HTR-8/SVneo (cell line): Measurements from ENCODE around the gene PSMD6.

Source experiments
- DNase-seq: peaks from one replicate; pipeline ENCODE4 v3.0.0; 2011; ENCODE audit warnings: low spot score, mixed read lengths; ENCODE audit not compliant: insufficient read length
- FAIRE-seq: peaks from 2 replicates; lab custom pipeline; 2011; peaks lifted over from hg19 to GRCh38; lab: Jason Lieb, UNC

PSMD6 gene

GRCh38 chr3:64023187-64023860, at the start of gene PSMD6:
Gene PSMD6, minus strand, starts transcription at chr3:64023494. Its CDS starts 75 bp downstream, at chr3:64023419.
- peak; percentile 85 for DNase-seq
- FAIRE-seq = peak; percentile 89

- no peak for DNase-seq
- FAIRE-seq = no peak
These were observed 48.8 kb upstream of the PSMD6 start for GRCh38 chr3:64072126-64072525.

DNA sequence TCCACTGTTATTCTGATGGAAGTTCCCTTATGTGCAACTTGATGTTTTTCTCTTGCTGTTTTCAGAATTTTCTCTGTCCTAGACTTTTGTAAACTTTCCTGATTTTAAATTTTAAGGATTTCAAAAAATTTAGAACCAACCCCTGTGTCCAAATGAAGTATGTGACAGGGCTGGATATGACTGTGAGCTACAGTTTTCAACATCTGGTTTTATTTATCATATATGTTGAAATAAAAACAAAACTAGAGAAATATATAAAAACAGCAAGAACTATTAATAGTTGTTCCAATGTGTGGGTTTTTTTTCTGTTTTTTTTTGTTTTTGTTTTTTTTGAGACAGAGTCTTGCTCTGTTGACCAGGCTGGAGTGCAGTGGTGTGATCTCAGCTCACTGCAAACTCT, 47.4 kb upstream of the PSMD6 start:
- FAIRE-seq = no peak
- DNase-seq = no peak

DNA sequence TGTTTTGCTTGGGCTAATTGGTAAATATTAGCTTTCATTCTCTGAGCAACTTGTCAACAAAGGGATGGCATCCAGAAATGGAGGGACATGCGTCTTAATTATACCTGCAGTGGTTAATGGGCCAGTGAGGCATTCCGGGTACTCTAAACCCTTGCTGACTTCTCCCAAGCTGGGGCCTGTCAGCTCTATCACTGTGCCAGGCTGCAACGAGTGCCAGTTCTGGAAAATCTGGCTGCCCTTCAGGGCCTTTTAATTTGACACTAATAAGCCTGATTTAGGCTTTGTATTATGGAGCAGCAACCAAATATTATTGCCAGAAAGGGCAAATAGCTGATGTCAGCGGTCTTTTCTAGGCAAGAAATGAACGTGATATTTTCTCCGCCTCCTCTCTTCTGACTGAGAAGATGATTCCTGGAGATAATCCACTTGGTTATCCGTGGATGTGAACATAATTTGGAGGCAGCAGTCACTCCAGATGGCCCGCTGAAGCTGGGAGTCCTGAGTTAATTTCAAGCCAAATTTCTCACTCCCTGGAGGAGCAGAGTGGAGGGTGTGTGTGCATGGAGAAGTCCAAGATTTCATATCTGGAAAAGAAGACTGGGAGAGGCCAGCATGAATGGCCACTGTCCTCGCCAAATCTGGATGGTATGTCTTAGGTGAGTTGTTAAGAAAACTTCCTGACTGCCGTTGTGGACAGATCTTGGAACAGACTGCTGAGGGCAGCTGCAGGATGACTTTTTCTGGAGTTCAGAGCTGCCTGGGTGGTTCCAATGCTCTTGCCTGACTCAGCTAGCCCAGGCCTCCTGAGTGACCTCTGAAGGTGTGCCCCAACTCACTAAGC, 44.4 kb upstream of the PSMD6 start:
- DNase-seq = no peak
- no peak for FAIRE-seq

GRCh38 chr3:64064804-64065203, 41.5 kb upstream of the PSMD6 start:
- DNase-seq = no peak
- FAIRE-seq = no peak

- no peak for FAIRE-seq
- no peak for DNase-seq
These were observed 40.7 kb upstream of the PSMD6 start for GRCh38 chr3:64063983-64064438.

DNA sequence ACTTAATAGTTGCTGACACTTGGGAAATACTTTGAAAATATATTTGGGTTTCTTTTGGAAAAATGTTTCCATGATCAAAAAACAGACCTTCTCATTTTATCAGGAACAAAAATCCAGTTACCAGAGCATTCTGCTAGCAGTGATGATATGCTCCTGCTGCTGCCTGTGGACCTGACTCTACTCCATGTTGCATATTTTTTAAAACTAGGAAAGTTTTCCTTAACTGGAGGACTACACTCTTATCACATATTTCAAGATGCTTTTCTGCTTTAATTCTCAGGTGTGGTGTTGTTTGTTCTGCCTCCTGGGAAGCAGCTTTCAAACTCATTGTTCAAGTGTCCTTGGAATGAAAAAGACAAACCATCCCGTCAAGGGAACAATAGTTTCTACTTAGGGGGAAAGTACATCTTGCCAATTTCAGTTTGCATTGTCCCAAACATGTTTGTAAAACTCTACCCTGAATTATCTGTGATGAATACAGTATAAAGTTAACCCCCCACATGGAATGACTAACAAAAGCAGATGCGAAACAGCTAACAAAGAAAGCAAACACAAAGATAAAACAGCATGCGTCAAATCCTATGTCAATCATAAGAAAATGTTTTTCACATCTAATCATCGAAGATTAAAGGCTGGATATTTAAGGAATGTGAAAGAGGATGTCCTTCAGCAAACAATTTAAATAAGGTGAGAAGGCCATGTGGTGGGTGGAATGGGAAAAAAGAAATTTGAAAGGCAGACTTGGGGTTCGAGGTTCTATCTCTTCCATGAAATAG, 40.1 kb upstream of the PSMD6 start:
- no peak for FAIRE-seq

DNA sequence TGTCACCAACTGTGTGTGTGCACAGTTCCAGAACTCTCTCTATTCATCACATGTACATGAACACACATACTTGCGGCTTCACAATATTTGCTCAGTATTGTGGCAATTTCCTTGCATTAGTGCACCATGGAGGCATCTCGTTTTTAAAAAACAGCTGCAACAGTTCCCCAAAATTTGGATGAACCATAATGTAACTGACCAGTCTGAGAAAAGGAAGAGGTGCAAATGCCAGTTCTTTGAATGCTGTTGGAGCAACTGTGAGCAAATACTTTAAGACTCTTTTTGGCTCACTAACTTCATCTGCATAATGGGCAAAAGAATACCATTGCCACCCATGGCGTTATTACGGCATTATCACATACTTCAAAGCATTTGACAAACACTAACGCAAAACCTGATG, 38.3 kb upstream of the PSMD6 start:
- DNase-seq = no peak
- FAIRE-seq = no peak

More for the DNA sequence above, 40.1 kb upstream of the PSMD6 start:
- DNase-seq = no peak

GRCh38 chr3:64059484-64060175, 36.3 kb upstream of the PSMD6 start:
- no peak for FAIRE-seq
- no peak for DNase-seq

- no peak for DNase-seq
- FAIRE-seq = no peak
These were observed 35.3 kb upstream of the PSMD6 start for GRCh38 chr3:64058566-64058965.

DNA sequence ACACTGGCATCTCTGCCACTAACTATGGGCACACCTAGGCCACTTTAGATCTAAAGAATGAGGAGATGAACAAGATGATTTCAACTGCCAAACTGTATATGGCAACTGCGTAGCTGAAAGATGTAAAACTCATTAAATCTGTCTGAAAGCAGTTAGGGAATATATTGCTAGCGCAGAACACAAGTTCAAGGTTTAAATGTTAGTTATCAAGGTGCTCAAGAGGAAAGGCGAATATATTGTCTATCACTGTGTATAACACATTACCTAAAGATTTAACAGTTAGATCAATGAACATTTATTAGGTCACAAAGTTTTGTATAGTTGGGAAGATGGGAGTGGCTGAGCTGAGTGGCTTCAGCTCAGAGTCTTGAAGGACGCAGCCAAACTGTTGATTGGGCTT, 33.9 kb upstream of the PSMD6 start:
- FAIRE-seq = no peak

DNA sequence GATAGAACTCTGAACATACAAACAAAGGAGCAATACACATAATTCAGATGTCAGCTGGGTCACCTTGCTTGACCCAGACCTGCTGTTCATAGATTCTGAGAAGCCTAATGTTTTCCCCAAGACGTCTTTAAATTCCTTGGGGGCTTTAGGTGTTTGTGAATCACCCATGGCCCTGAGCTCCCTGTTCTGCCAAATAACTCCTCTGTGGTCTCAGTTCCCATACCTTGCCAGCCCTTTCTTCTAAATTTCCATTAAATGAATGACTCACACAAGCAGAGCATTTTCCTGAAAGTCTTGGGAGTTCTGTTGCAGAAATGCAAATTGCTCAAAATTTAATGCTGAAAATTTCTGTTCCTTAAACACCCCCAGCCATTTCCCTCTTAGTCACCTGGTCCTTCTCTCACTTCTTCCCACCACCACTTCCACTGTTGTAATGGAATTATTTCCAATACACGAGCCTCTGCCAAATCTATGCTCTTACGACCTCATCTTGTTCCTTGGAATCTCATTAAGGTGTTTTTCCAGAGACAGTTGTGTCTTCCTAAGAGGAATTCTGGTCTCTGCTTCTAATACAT, 33.4 kb upstream of the PSMD6 start:
- DNase-seq (no peak), FAIRE-seq (no peak)

More for the DNA sequence above, 33.9 kb upstream of the PSMD6 start:
- no peak for DNase-seq

- no peak for DNase-seq
- FAIRE-seq = peak; percentile 4
These were observed 31.8 kb upstream of the PSMD6 start for GRCh38 chr3:64055076-64055475.

DNA sequence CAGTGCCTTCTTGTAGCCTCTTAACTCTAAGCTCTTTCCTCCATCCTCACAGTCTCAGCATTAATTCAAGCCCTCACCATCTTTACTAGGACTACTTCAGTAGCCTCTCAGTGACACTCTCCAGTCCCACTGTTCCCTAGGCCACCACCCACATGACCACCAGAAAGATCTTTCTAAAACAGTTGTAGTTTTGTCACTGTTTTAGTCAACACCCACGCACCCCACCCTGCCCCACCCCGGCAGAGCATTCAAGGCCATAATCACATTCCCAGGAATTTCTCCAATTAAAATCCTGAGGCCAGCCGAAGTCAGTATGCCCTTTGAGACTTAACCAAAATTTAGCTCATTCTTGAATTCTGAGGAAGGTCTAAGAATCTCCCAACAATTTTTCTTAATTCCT, 31.2 kb upstream of the PSMD6 start:
- DNase-seq = no peak
- FAIRE-seq = no peak

DNA sequence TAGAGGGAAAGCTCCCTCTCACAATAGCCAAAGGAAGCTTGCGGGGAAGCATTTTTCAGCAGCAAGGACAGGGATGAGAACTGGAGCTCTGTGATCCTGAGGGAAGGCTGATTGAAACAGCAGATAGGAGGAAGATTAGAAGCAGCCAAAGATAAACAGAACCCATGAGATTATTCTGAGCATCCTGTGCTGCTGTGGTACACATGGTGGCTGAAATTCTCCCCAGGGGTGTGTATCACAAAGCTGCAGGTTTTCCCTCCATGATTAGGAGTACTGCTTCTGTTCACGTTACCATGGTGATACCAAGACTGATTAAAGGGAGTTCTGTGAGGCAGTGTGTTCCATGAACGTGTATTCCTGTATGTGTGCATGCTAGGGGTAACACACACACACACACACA, 30.3 kb upstream of the PSMD6 start:
- FAIRE-seq (no peak), DNase-seq (no peak)

DNA sequence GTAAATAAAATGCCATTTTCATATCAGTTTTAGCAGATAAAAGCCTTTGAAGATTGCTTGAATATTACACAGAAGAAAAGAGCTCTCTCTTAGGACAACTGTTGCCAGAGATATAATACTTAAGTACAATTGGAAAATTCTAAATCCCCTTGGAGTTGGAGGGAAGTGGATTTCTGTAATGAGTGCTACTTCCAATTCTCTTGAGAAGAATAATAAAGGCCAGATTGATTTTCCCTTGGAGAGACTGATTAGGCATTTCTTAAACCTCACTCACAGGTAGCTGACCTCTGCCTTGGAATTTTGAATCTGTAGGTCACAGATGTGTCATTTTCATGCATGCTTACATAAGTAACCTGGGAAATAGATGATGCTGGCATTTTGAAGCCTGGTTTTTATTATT, 29.8 kb upstream of the PSMD6 start:
- no peak for DNase-seq
- no peak for FAIRE-seq

GRCh38 chr3:64049832-64050231, 26.5 kb upstream of the PSMD6 start:
- DNase-seq = no peak
- FAIRE-seq = no peak

- DNase-seq (no peak), FAIRE-seq (no peak)
These were observed 25.8 kb upstream of the PSMD6 start for GRCh38 chr3:64049136-64049535.

DNA sequence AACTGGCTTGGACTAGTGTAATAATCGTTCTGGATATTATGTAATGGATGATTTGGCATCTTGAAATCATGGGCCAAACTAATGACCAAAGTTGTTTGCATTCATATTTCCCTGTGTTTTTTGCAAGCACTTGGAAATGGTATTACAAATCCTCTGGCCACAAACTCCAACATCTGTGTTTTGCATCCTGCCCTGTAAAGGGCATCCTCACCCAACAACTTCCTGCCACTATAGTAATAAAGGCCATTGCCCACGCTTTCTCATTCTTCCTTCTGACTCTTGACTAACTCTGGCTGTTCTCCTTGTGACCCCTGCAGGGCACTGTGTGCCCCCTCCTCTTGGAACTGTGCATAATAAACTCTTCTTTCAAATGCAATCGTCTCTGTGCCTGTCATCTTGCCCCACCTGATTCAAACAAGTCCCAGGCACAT, 25.4 kb upstream of the PSMD6 start:
- FAIRE-seq (no peak), DNase-seq (no peak)

GRCh38 chr3:64047787-64048186, 24.5 kb upstream of the PSMD6 start:
- DNase-seq = no peak
- FAIRE-seq = no peak
